HepG2 (cell line): ENCODE results near the gene SH3BP2. TPM values are rescaled to one million over a fixed set of nuclear protein-coding genes. Genes with fewer than 3 reads are reported as not detected.

Source experiments
- ATAC-seq: fragments of 200-7000 bp; cut with Tn5 transposase; 3 replicates; pipeline ENCODE4 v1.9.1; 2020; ENCODE audit warnings: mild to moderate bottlenecking, moderate library complexity
- BruUV-seq: library from RNA; stranded (reverse); fragments of 400-500 nt; replicated peaks from 2 replicates; lab custom pipeline; 2021; lab: Mats Ljungman, UMichigan
- CTCF ChIA-PET: fragments of 300-600 bp; formaldehyde crosslinking; extraction: SDS; loops from one replicate; lab custom pipeline; 2021; ENCODE audit warnings: low total read pairs, inconsistent platforms, low intra/inter-chr PET ratio; lab: Yijun Ruan, JAX
- POLR2A ChIA-PET: fragments of 350-600 bp; sonication (Branson Sonifier 250); formaldehyde crosslinking; loops from one replicate; lab custom pipeline; 2020; ENCODE audit warnings: antibody characterized with exemption, inconsistent platforms; lab: Yijun Ruan, JAX
- DNase-seq: peaks from one replicate; pipeline ENCODE4 v3.0.0-alpha.2; 2015; ENCODE audit warnings: low spot score
- FAIRE-seq: peaks from 3 replicates; lab custom pipeline; 2011; peaks lifted over from hg19 to GRCh38; lab: Jason Lieb, UNC
- H2AFZ ChIP-seq: one replicate; pipeline ENCODE4 v1.6.1; 2011; ENCODE audit warnings: low read length, inconsistent platforms
- H3K27ac ChIP-seq: fragments of 300-600 bp; 3 replicates; pipeline ENCODE4 v1.8.0; 2011; ENCODE audit warnings: mixed run types, mild to moderate bottlenecking, mixed read lengths, low read length, inconsistent platforms; ENCODE audit not compliant: insufficient read depth; ENCODE audit errors: extremely low read length
- H3K27me3 ChIP-seq, 2 experiments: fragments of 200-600 bp in 1 of 2; 2 replicates in 1 of 2; 3 replicates in 1 of 2; pipeline versions ENCODE4 v1.6.0 to v1.8.0; 2011; ENCODE audit warnings: low read length in 2 of 2, mild to moderate bottlenecking in 2 of 2, moderate library complexity in 2 of 2, inconsistent platforms in 1 of 2; ENCODE audit not compliant: insufficient read depth in 2 of 2, control insufficient read depth in 1 of 2
- H3K36me3 ChIP-seq, 2 experiments: fragments of 200-600 bp in 1 of 2; replicated peaks in 1 of 2; 2 replicates in 1 of 2; 3 replicates in 1 of 2; pipeline versions ENCODE4 v1.5.1 to v1.8.0; 2011; ENCODE audit warnings: low read length in 2 of 2, inconsistent platforms in 1 of 2; ENCODE audit not compliant: insufficient read depth in 2 of 2, control insufficient read depth in 1 of 2
- H3K4me1 ChIP-seq: 2 replicates; pipeline ENCODE4 v1.5.1; 2012; ENCODE audit warnings: low read length, inconsistent platforms; ENCODE audit not compliant: insufficient read depth
- H3K4me2 ChIP-seq: 2 replicates; pipeline ENCODE4 v1.6.0; 2011; ENCODE audit warnings: low read depth, low read length, inconsistent platforms
- H3K4me3 ChIP-seq, 3 experiments: fragments of 200-600 bp in 1 of 3; sonication (generic), shearing (Covaris generic) in 1 of 3; replicated peaks in 1 of 3; 2 replicates each; pipeline ENCODE4 v1.5.1; 2011 to 2016; ENCODE audit warnings: low read length in 3 of 3, inconsistent platforms in 2 of 3, low read depth in 2 of 3, mild to moderate bottlenecking in 2 of 3, control low read depth in 1 of 3, mixed read lengths in 1 of 3; ENCODE audit not compliant: insufficient read depth in 1 of 3
- H3K79me2 ChIP-seq: one replicate; pipeline ENCODE4 v1.6.1; 2011; ENCODE audit warnings: low read length, inconsistent platforms; ENCODE audit not compliant: insufficient read depth
- H3K9ac ChIP-seq: 2 replicates; pipeline ENCODE4 v1.6.0; 2011; ENCODE audit warnings: mild to moderate bottlenecking, low read depth, low read length, inconsistent platforms; ENCODE audit not compliant: insufficient read depth
- H3K9me3 ChIP-seq: 2 replicates; pipeline ENCODE4 v1.5.1; 2012; ENCODE audit warnings: mild to moderate bottlenecking, low read length
- H4K20me1 ChIP-seq: 2 replicates; pipeline ENCODE4 v1.6.0; 2011; ENCODE audit warnings: inconsistent platforms, mild to moderate bottlenecking, low read length, moderate library complexity; ENCODE audit not compliant: insufficient read depth
- CC2D1A ChIP-seq: sonication (generic); formaldehyde crosslinking; IDR thresholded peaks from 2 replicates; pipeline ENCODE4 v1.8.1; 2023; ENCODE audit warnings: mild to moderate bottlenecking, missing genetic modification reagents
- CEBPB ChIP-seq: IDR thresholded peaks from 2 replicates; pipeline ENCODE4 v1.6.1; 2011; ENCODE audit warnings: low read depth, low read length, improper control_type of control experiment, borderline replicate concordance
- FOXP4 ChIP-seq: sonication (generic); formaldehyde crosslinking; IDR thresholded peaks from 2 replicates; pipeline ENCODE4 v1.4.0; 2020; ENCODE audit warnings: missing genetic modification reagents
- KMT2A ChIP-seq: sonication (generic); formaldehyde crosslinking; IDR thresholded peaks from 2 replicates; pipeline ENCODE4 v1.4.0; 2020; ENCODE audit warnings: missing genetic modification reagents
- LCORL ChIP-seq, 2 experiments: fragments of 450-650 bp in 1 of 2; sonication (generic) in 1 of 2; formaldehyde crosslinking in 1 of 2; IDR thresholded peaks; 2 replicates each; pipeline versions ENCODE4 v1.5.0 to v1.6.1; 2017 to 2020; ENCODE audit warnings: antibody characterized with exemption in 1 of 2, missing genetic modification reagents in 1 of 2
- NR2F1 ChIP-seq, 2 experiments: fragments of 450-650 bp in 1 of 2; formaldehyde crosslinking in 1 of 2; IDR thresholded peaks; 2 replicates each; pipeline versions ENCODE4 v1.5.0 to v1.6.1; 2016 to 2020; ENCODE audit warnings: mild to moderate bottlenecking in 1 of 2, missing compliant biosample characterization in 1 of 2, missing genetic modification reagents in 1 of 2, moderate library complexity in 1 of 2
- PCBP2 ChIP-seq: fragments of 200-400 bp; formaldehyde crosslinking; optimal IDR thresholded peaks from 2 replicates; pipeline ENCODE3; 2018; ENCODE audit warnings: low read length, low read depth; ENCODE audit not compliant: poor library complexity, severe bottlenecking
- PLRG1 ChIP-seq: fragments of 450-650 bp; conservative IDR thresholded peaks from 2 replicates; pipeline ENCODE4 v1.6.1; 2016
- SALL1 ChIP-seq: sonication (generic); formaldehyde crosslinking; IDR thresholded peaks from 2 replicates; pipeline ENCODE4 v1.8.0; 2022; ENCODE audit warnings: mild to moderate bottlenecking, missing genetic modification reagents
- SMARCE1 ChIP-seq: fragments of 450-650 bp; IDR thresholded peaks from 2 replicates; pipeline ENCODE4 v1.6.1; 2017; ENCODE audit warnings: borderline replicate concordance
- SOX6 ChIP-seq, 2 experiments: fragments of 450-650 bp in 1 of 2; sonication (generic) in 1 of 2; formaldehyde crosslinking in 1 of 2; IDR thresholded peaks; 2 replicates each; pipeline versions ENCODE4 v1.4.0 to v1.6.1; 2017 to 2020; ENCODE audit warnings: antibody characterized with exemption in 1 of 2, mild to moderate bottlenecking in 1 of 2, missing genetic modification reagents in 1 of 2
- ZFY ChIP-seq: sonication (generic); formaldehyde crosslinking; IDR thresholded peaks from 2 replicates; pipeline ENCODE4 v1.4.0; 2020; ENCODE audit warnings: missing genetic modification reagents
- ZNF670 ChIP-seq: sonication (generic); formaldehyde crosslinking; IDR thresholded peaks from 2 replicates; pipeline ENCODE4 v1.8.0; 2022; ENCODE audit warnings: mild to moderate bottlenecking, missing genetic modification reagents, borderline replicate concordance
- WGBS: methylation state at CpG from one replicate; pipeline ENCODE4 v1.1.6; 2017; ENCODE audit warnings: low lambda C conversion rate; 5-methylcytosine and 5-hydroxymethylcytosine counted together
- in situ Hi-C: cut with HindIII; loops from 2 replicates; pipeline ENCODE4 v1.10.0; 2017; ENCODE audit warnings: low pct_unique_long_range_greater_than_20kb; ENCODE audit not compliant: extremely low pct_ligation_motif_present
- intact Hi-C: fragments of 100-400 bp; cut with micrococcal nuclease; formaldehyde crosslinking; loops from one replicate; pipeline ENCODE4 v1.10.0; 2022; ENCODE audit not compliant: unreplicated experiment
- polyA plus RNA-seq, 8 experiments: library from polyadenylated mRNA; depleted of rRNA in 3 of 8; stranded (reverse) in 7 of 8; unstranded in 1 of 8; fragments of >200 nt; fragmentation: Illumina TruSeq in 4 of 8; extraction: Trizol in 4 of 8; gene quantifications; 2 replicates each; pipeline versions ENCODE4 v1.2.1 to v1.2.3, GENCODE V29; 2011 to 2016; ENCODE audit warnings: low read depth in 4 of 8, missing spikeins in 1 of 8, mixed read lengths in 1 of 8; ENCODE audit not compliant: insufficient read depth in 1 of 8
- total RNA-seq, 5 experiments: library from RNA; depleted of rRNA; stranded (reverse); fragments of >200 nt; fragmentation: Illumina TruSeq; extraction: Trizol; gene quantifications; 2 replicates each; pipeline ENCODE4 v1.2.3, GENCODE V29; 2016; ENCODE audit warnings: low read depth in 1 of 5

SH3BP2 gene
- total and polyA plus RNA-seq, 2 of the 13 experiments (the other 11 are each of a cell fraction or from before 2014, with no cell fraction given): 16.9 to 34.5 TPM

GRCh38 chr4:2865196-2865780, 72.4 kb downstream of the SH3BP2 start:
- Histone ChIP-seq H2AFZ (no peak overlapping the region), H3K27ac (peak overlapping the region; percentile 67), H3K4me3 (no peak overlapping the region; a peak in 1 of 6 replicates), H3K9me3 (no peaks in the 10 kb centered on the region), H3K79me2 (peaks cover 95% of the 10 kb centered on the region), H3K27me3 (no peaks in the 10 kb centered on the region), H3K4me2 (no peak overlapping the region), H3K4me1 (peaks cover 98% of the 10 kb centered on the region), H3K36me3 (no peaks in the 10 kb centered on the region), H4K20me1 (peaks cover 53% of the 10 kb centered on the region), H3K9ac (no peak overlapping the region)
- intact Hi-C loops (loop anchor here (10.0 kb wide), 2 partner anchors 70 to 110 kb away; partner anchors contain the start of gene TNIP2), in situ Hi-C loops (no loop called here)
- 53% methylated on average over 2 of the region's 2 CpGs for WGBS
- FAIRE-seq: no peak
- DNase-seq: no peak
- no peak for ATAC-seq
- TF ChIP-seq CC2D1A (CRISPR knock-in tag): no peak
- no peak for TF ChIP-seq PLRG1
- TF ChIP-seq NR2F1 (CRISPR knock-in tag; IDR thresholded peaks at IDR 0.05): no peak
- no peak for TF ChIP-seq PCBP2
- no TSS peak for BruUV-seq
- ChIA-PET POLR2A (no interaction called here), CTCF (no interaction called here)

DNA sequence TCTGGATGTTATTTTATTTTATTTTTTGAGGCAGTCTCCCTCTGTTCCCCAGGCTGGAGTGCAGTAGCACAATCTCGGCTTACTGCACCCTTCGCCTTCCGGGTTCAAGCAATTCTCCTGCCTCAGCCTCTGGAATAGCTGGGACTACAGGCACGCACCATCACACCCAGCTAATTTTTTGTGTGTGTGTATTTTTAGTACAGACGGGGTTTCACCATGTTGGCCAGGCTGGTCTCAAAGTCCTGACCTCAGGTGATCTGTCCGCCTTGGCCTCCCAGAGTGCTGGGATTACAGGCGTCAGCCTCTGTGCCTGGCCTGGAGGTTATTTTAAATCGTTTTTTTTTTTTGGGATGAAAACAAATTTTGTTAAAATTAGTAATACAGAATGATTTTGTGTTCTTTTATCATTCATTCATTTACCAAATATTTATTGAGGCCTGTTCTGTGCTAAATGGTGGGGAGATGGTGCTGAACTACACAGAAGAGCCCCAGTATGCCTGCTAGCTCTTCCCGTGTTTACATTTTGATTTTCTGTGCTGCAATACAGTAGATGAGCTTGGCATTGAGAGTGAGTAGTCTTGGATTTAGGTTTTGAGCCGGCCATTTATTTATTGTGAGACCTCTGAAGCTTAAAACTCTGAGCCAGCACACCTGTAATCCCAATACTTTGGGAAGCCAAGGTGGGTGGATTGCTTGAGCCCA, 73.4 kb downstream of the SH3BP2 start:
- Histone ChIP-seq H3K36me3 (no peaks in the 10 kb centered on the region; a peak in 1 of 5 replicates), H3K9ac (peak overlapping the region; percentile 39), H4K20me1 (peaks cover 53% of the 10 kb centered on the region), H3K27me3 (no peaks in the 10 kb centered on the region), H2AFZ (no peak overlapping the region), H3K27ac (peak overlapping the region; percentile 67), H3K4me3 (peak overlapping the region; percentile 17 to 36 (median 17); a peak in 2 of 6 replicates), H3K4me1 (peaks cover 96% of the 10 kb centered on the region), H3K79me2 (peaks cover 96% of the 10 kb centered on the region), H3K9me3 (no peaks in the 10 kb centered on the region), H3K4me2 (peak overlapping the region; percentile 58)
- DNase-seq (peak; percentile 31), ATAC-seq (peak; percentile 72), FAIRE-seq (no peak)
- WGBS: 5% methylated on average over 10 of the region's 10 CpGs
- POLR2A ChIA-PET: interaction anchor here (0.6 to 2.4 kb wide), 6 partner anchors 9 to 464 kb away, joined by 3 to 6 read pairs (median 3); no protein-coding TSS in a partner anchor
- in situ Hi-C loops (no loop called here), intact Hi-C loops (loop anchor here (10.0 kb wide), 2 partner anchors 68 to 112 kb away; partner anchors contain the start of gene TNIP2)
- no TSS peak for BruUV-seq
- CTCF ChIA-PET: no interaction called here
- TF ChIP-seq KMT2A (CRISPR knock-in tag): peak; percentile 41; the same call in 1 of the 2 replicates
- no peak for TF ChIP-seq SMARCE1
- TF ChIP-seq CEBPB: peak; percentile 26; the same call in 1 of the 2 replicates
- peak; percentile 60 for TF ChIP-seq SALL1
- TF ChIP-seq ZNF670: no peak
- TF ChIP-seq SOX6 (IDR thresholded peaks at IDR 0.05): no peak
- TF ChIP-seq SOX6 (CRISPR knock-in tag; IDR thresholded peaks at IDR 0.05): peak; percentile 37
- TF ChIP-seq LCORL (IDR thresholded peaks at IDR 0.05): no peak
- TF ChIP-seq LCORL (CRISPR knock-in tag; IDR thresholded peaks at IDR 0.05): peak; percentile 63
- TF ChIP-seq ZFY (CRISPR knock-in tag): 0 out of 2 replicates have a peak, but pooled peaks have one; percentile 25
- peak; percentile 30; the same call in 1 of the 2 replicates for TF ChIP-seq FOXP4 (CRISPR knock-in tag)
